IMR-90 (cell line): ENCODE results near the gene FMN1. TPM values are rescaled to one million over a fixed set of nuclear protein-coding genes. Genes with fewer than 3 reads are reported as not detected.

Source experiments
- ATAC-seq: fragments of 200-7000 bp; cut with Tn5 transposase; 2 replicates; pipeline ENCODE4 v1.9.1; 2020; ENCODE audit warnings: low read depth, mild to moderate bottlenecking, moderate library complexity
- BruUV-seq: library from RNA; stranded (reverse); fragments of 400-500 nt; replicated peaks from 2 replicates; lab custom pipeline; 2021; lab: Mats Ljungman, UMichigan
- CTCF ChIA-PET: fragments of 300-600 bp; formaldehyde crosslinking; extraction: SDS; loops from one replicate; lab custom pipeline; 2021; ENCODE audit warnings: antibody characterized with exemption; lab: Yijun Ruan, JAX
- POLR2A ChIA-PET: fragments of 300-600 bp; sonication (Branson Sonifier 250); formaldehyde crosslinking; loops from one replicate; lab custom pipeline; 2022; ENCODE audit warnings: antibody characterized with exemption; ENCODE audit not compliant: unreplicated experiment; lab: Charles Lee
- DNase-seq: peaks from one replicate; pipeline ENCODE4 v3.0.0; 2013
- H2AFZ ChIP-seq: replicated peaks from 2 replicates; pipeline ENCODE3; 2013; ENCODE audit warnings: low read length, mild to moderate bottlenecking; ENCODE audit not compliant: poor library complexity
- H2AK5ac ChIP-seq: 2 replicates; pipeline ENCODE4 v1.6.1; 2013; ENCODE audit warnings: low read depth, low read length, inconsistent platforms
- H2AK9ac ChIP-seq: replicated peaks from 2 replicates; pipeline ENCODE3; 2013; ENCODE audit warnings: mild to moderate bottlenecking, low read depth, low read length, moderate library complexity; ENCODE audit not compliant: poor library complexity
- H2BK120ac ChIP-seq: 2 replicates; pipeline ENCODE4 v1.6.1; 2013; ENCODE audit warnings: low read depth, low read length, inconsistent platforms
- H2BK15ac ChIP-seq: 3 replicates; pipeline ENCODE4 v1.6.1; 2013; ENCODE audit warnings: low read depth, low read length, inconsistent platforms
- H2BK20ac ChIP-seq: 2 replicates; pipeline ENCODE4 v1.6.1; 2013; ENCODE audit warnings: low read depth, mild to moderate bottlenecking, inconsistent platforms, low read length, moderate library complexity
- H2BK5ac ChIP-seq: 2 replicates; pipeline ENCODE4 v1.6.1; 2013; ENCODE audit warnings: mild to moderate bottlenecking, low read depth, low read length, inconsistent platforms; ENCODE audit not compliant: poor library complexity, severe bottlenecking
- H3K14ac ChIP-seq: replicated peaks from 2 replicates; pipeline ENCODE4 v1.6.1; 2013; ENCODE audit warnings: low read depth, low read length, inconsistent platforms
- H3K18ac ChIP-seq: 2 replicates; pipeline ENCODE4 v1.6.1; 2013; ENCODE audit warnings: low read depth, low read length, control low read depth
- H3K23ac ChIP-seq: 2 replicates; pipeline ENCODE4 v1.6.1; 2013; ENCODE audit warnings: low read depth, low read length, inconsistent platforms
- H3K27ac ChIP-seq: 2 replicates; pipeline ENCODE4 v1.5.1; 2013; ENCODE audit warnings: mild to moderate bottlenecking, control low read depth, low read length; ENCODE audit not compliant: insufficient read depth
- H3K27me3 ChIP-seq: 2 replicates; pipeline ENCODE4 v1.6.1; 2013; ENCODE audit warnings: low read length; ENCODE audit not compliant: control insufficient read depth, insufficient read depth
- H3K36me3 ChIP-seq: 2 replicates; pipeline ENCODE4 v1.6.1; 2013; ENCODE audit warnings: low read length, mixed read lengths; ENCODE audit not compliant: control insufficient read depth, insufficient read depth
- H3K4ac ChIP-seq: 2 replicates; pipeline ENCODE4 v1.6.1; 2013; ENCODE audit warnings: low read depth, low read length, inconsistent platforms
- H3K4me1 ChIP-seq: 2 replicates; pipeline ENCODE4 v1.6.1; 2013; ENCODE audit warnings: low read length, mixed read lengths; ENCODE audit not compliant: control insufficient read depth, insufficient read depth
- H3K4me2 ChIP-seq: 2 replicates; pipeline ENCODE4 v1.6.1; 2013; ENCODE audit warnings: low read depth, mild to moderate bottlenecking, control low read depth, low read length, moderate library complexity
- H3K4me3 ChIP-seq: 2 replicates; pipeline ENCODE4 v1.5.1; 2013; ENCODE audit warnings: low read depth, mild to moderate bottlenecking, control low read depth, low read length, moderate library complexity; ENCODE audit not compliant: insufficient read depth
- H3K56ac ChIP-seq: 2 replicates; pipeline ENCODE4 v1.6.1; 2013; ENCODE audit warnings: low read length, inconsistent platforms; ENCODE audit not compliant: insufficient read depth; ENCODE audit errors: extremely low read depth
- H3K79me1 ChIP-seq, 2 experiments: 2 replicates each; pipeline ENCODE4 v1.6.1; 2013; ENCODE audit warnings: low read length in 2 of 2, inconsistent platforms in 1 of 2, low read depth in 1 of 2
- H3K9ac ChIP-seq: 2 replicates; pipeline ENCODE4 v1.6.1; 2013; ENCODE audit warnings: low read depth, low read length, control low read depth
- H3K9me1 ChIP-seq: 2 replicates; pipeline ENCODE4 v1.6.1; 2013; ENCODE audit warnings: low read length, inconsistent platforms; ENCODE audit not compliant: insufficient read depth
- H3K9me3 ChIP-seq: 2 replicates; pipeline ENCODE4 v1.6.1; 2013; ENCODE audit warnings: low read length; ENCODE audit not compliant: control insufficient read depth, insufficient read depth
- H4K20me1 ChIP-seq: 2 replicates; pipeline ENCODE4 v1.6.1; 2013; ENCODE audit warnings: low read length, inconsistent platforms; ENCODE audit not compliant: insufficient read depth
- H4K5ac ChIP-seq: 2 replicates; pipeline ENCODE4 v1.6.1; 2013; ENCODE audit warnings: mild to moderate bottlenecking, low read depth, low read length, control low read depth
- H4K8ac ChIP-seq, 2 experiments: 2 replicates each; pipeline ENCODE4 v1.6.1; 2013; ENCODE audit warnings: low read depth in 2 of 2, low read length in 2 of 2, control low read depth in 1 of 2, inconsistent platforms in 1 of 2
- H4K91ac ChIP-seq: 2 replicates; pipeline ENCODE4 v1.6.1; 2013; ENCODE audit warnings: low read depth, low read length, inconsistent platforms; ENCODE audit not compliant: insufficient read depth
- BHLHE40 ChIP-seq: fragments of 150-350 bp; IDR thresholded peaks from 2 replicates; pipeline ENCODE4 v1.6.1; 2016; ENCODE audit warnings: mild to moderate bottlenecking, low read depth, low read length
- CEBPB ChIP-seq: IDR thresholded peaks from 2 replicates; pipeline ENCODE4 v1.6.1; 2012; ENCODE audit warnings: low read depth, low read length, improper control_type of control experiment
- CHD1 ChIP-seq: IDR thresholded peaks from 2 replicates; pipeline ENCODE4 v1.6.1; 2012; ENCODE audit warnings: low read depth, low read length, improper control_type of control experiment
- CTCF ChIP-seq: conservative IDR thresholded peaks from 2 replicates; pipeline ENCODE4 v1.5.1; 2012; ENCODE audit warnings: mild to moderate bottlenecking, low read depth, low read length, improper control_type of control experiment
- ELK1 ChIP-seq: fragments of 150-350 bp; IDR thresholded peaks from 2 replicates; pipeline ENCODE4 v1.6.1; 2016; ENCODE audit warnings: low read depth, mild to moderate bottlenecking, low read length, moderate library complexity, borderline replicate concordance
- FOS ChIP-seq: fragments of 150-350 bp; IDR thresholded peaks from 2 replicates; pipeline ENCODE4 v1.6.1; 2016; ENCODE audit warnings: low read depth, low read length
- MAZ ChIP-seq: IDR thresholded peaks from 2 replicates; pipeline ENCODE4 v1.6.1; 2012; ENCODE audit warnings: low read depth, mild to moderate bottlenecking, low read length, improper control_type of control experiment, moderate library complexity, borderline replicate concordance
- MXI1 ChIP-seq: IDR thresholded peaks from 2 replicates; pipeline ENCODE4 v1.6.1; 2012; ENCODE audit warnings: low read depth, mild to moderate bottlenecking, low read length, moderate library complexity, borderline replicate concordance
- NFE2L2 ChIP-seq: fragments of 150-350 bp; IDR thresholded peaks from 2 replicates; pipeline ENCODE4 v1.6.1; 2016; ENCODE audit warnings: low read depth, mild to moderate bottlenecking, low read length
- POLR2A ChIP-seq: IDR thresholded peaks from 2 replicates; pipeline ENCODE4 v1.6.1; 2012; ENCODE audit warnings: mild to moderate bottlenecking, low read depth, low read length
- RAD21 ChIP-seq: IDR thresholded peaks from 2 replicates; pipeline ENCODE4 v1.6.1; 2012; ENCODE audit warnings: low read length, improper control_type of control experiment
- RCOR1 ChIP-seq: IDR thresholded peaks from 2 replicates; pipeline ENCODE4 v1.6.1; 2012; ENCODE audit warnings: mild to moderate bottlenecking, low read length, improper control_type of control experiment; ENCODE audit not compliant: insufficient replicate concordance
- RFX5 ChIP-seq: IDR thresholded peaks from 2 replicates; pipeline ENCODE4 v1.8.0; 2012; ENCODE audit warnings: low read depth, mild to moderate bottlenecking, low read length, moderate library complexity
- SMC3 ChIP-seq: fragments of 150-350 bp; IDR thresholded peaks from 2 replicates; pipeline ENCODE4 v1.6.1; 2016; ENCODE audit warnings: low read depth, mild to moderate bottlenecking, antibody characterized with exemption, low read length, moderate library complexity
- USF2 ChIP-seq: fragments of 150-350 bp; IDR thresholded peaks from 2 replicates; pipeline ENCODE4 v1.6.1; 2017; ENCODE audit warnings: mild to moderate bottlenecking, antibody characterized with exemption, low read length, low read depth
- WGBS, 2 experiments: methylation state at CpG; one replicate each; pipeline versions ENCODE4 v1.1.5 to v1.1.7; 2013; ENCODE audit warnings: missing lambda C conversion rate in 2 of 2; ENCODE audit not compliant: insufficient read length in 1 of 2; ENCODE audit errors: extremely low coverage in 2 of 2; 5-methylcytosine and 5-hydroxymethylcytosine counted together
- dilution Hi-C: fragments of 300-500 bp; cut with HindIII; formaldehyde crosslinking; loops from one replicate; pipeline ENCODE4 v1.14.3; 2018; ENCODE audit warnings: low sequenced_read_pairs; ENCODE audit not compliant: unreplicated experiment
- in situ Hi-C: fragments of 300-500 bp; cut with MboI; formaldehyde crosslinking; loops from 3 replicates; pipeline ENCODE4 v1.14.3; 2019; ENCODE audit warnings: low sequenced_read_pairs, inconsistent platforms, mixed read lengths
- intact Hi-C: fragments of 100-400 bp; cut with micrococcal nuclease; formaldehyde crosslinking; loops from 2 replicates; pipeline ENCODE4 v1.10.0; 2022
- polyA plus RNA-seq, 3 experiments: library from polyadenylated mRNA; depleted of rRNA; stranded (reverse); fragments of >200 nt; gene quantifications; 2 replicates each; pipeline ENCODE4 v1.2.3, GENCODE V29; 2012; ENCODE audit warnings: low replicate concordance in 1 of 3
- total RNA-seq: library from RNA; depleted of rRNA; stranded (reverse); fragments of >200 nt; gene quantifications from 2 replicates; pipeline ENCODE4 v1.2.3, GENCODE V29; 2012

The FMN1 gene
- total and polyA plus RNA-seq, 2 of the 4 experiments (the other 2 are of a cell fraction) = 7.3 to 17.6 TPM

- in situ Hi-C loops = no loop called here
- Histone ChIP-seq H2BK120ac (no peak overlapping the region), H3K9ac (no peak overlapping the region), H3K27me3 (peaks cover 35% of the 10 kb centered on the region), H2AK9ac (no peak overlapping the region), H4K8ac (no peak overlapping the region), H2BK5ac (no peak overlapping the region), H4K5ac (no peak overlapping the region), H3K27ac (no peak overlapping the region), H3K4me3 (no peak overlapping the region), H2AK5ac (no peak overlapping the region), H3K79me1 (no peaks in the 10 kb centered on the region), H3K4me1 (no peaks in the 10 kb centered on the region), H3K14ac (no peak overlapping the region), H4K91ac (no peak overlapping the region), H3K9me3 (no peaks in the 10 kb centered on the region), H3K23ac (no peak overlapping the region), H3K4me2 (no peak overlapping the region), H2BK15ac (no peak overlapping the region), H2BK20ac (no peak overlapping the region), H3K4ac (no peak overlapping the region), H4K20me1 (no peaks in the 10 kb centered on the region), H3K9me1 (no peaks in the 10 kb centered on the region), H3K18ac (no peak overlapping the region), H3K56ac (no peak overlapping the region), H2AFZ (no peak overlapping the region), H3K36me3 (no peaks in the 10 kb centered on the region)
- BruUV-seq = no TSS peak
- CTCF ChIA-PET = no interaction called here
- ATAC-seq (no peak), DNase-seq (no peak)
- POLR2A ChIA-PET = no interaction called here
- dilution Hi-C loops = no loop called here
- WGBS, 2 experiments = no CpG with 5 or more reads among the region's 3 CpGs
- no peak for TF ChIP-seq BHLHE40
- TF ChIP-seq RAD21 = no peak
- no peak for TF ChIP-seq CTCF
- no peak for TF ChIP-seq CHD1
- no peak for TF ChIP-seq RCOR1
- TF ChIP-seq USF2 = no peak
- no peak for TF ChIP-seq RFX5
- TF ChIP-seq NFE2L2 = no peak
- TF ChIP-seq FOS = no peak
- TF ChIP-seq MXI1 = no peak
- TF ChIP-seq MAZ = no peak
- TF ChIP-seq CEBPB = no peak
- TF ChIP-seq ELK1 = no peak
- TF ChIP-seq POLR2A = no peak
- no peak for TF ChIP-seq SMC3
- intact Hi-C loops = no loop called here
Observed at GRCh38 chr15:33161209-33161608, 33.3 kb downstream of the FMN1 start.
